HEK293 (cell line): Measurements from ENCODE around the gene LZTFL1.

ENCODE experiments used
- CTCF ChIA-PET: fragments of 350-600 bp; formaldehyde crosslinking; extraction: SDS; loops from one replicate; lab custom pipeline; 2021; ENCODE audit warnings: antibody characterized with exemption; lab: Yijun Ruan, JAX
- POLR2A ChIA-PET: fragments of 300-600 bp; formaldehyde crosslinking; extraction: SDS; loops from one replicate; lab custom pipeline; 2020; ENCODE audit warnings: antibody characterized with exemption, inconsistent platforms; lab: Yijun Ruan, JAX
- H3K27ac ChIP-seq: fragments of 200-500 bp; sonication (Bioruptor generic); 2 replicates; pipeline ENCODE4 v1.5.1; 2014; ENCODE audit warnings: low read depth, low read length, control low read depth, inconsistent platforms; ENCODE audit errors: extremely low read depth
- H3K36me3 ChIP-seq, 2 experiments: fragments of 200-500 bp in 1 of 2; sonication (Bioruptor generic) in 1 of 2; 1 replicate in 1 of 2; 2 replicates in 1 of 2; pipeline ENCODE4 v1.5.1; 2014 to 2017; ENCODE audit warnings: inconsistent platforms in 2 of 2, low read length in 2 of 2; ENCODE audit not compliant: control insufficient read depth in 2 of 2, insufficient read depth in 1 of 2
- H3K4me1 ChIP-seq: fragments of 200-500 bp; sonication (Bioruptor generic); 2 replicates; pipeline ENCODE4 v1.5.1; 2014; ENCODE audit warnings: mild to moderate bottlenecking, low read length, inconsistent platforms; ENCODE audit not compliant: control insufficient read depth, insufficient read depth
- H3K4me3 ChIP-seq: 2 replicates; pipeline ENCODE4 v1.5.1; 2011; ENCODE audit warnings: low read depth, mild to moderate bottlenecking, control low read depth, low read length, moderate library complexity
- H3K9me3 ChIP-seq: fragments of 200-500 bp; sonication (Bioruptor generic); 2 replicates; pipeline ENCODE4 v1.5.1; 2014; ENCODE audit warnings: low read depth, low read length, inconsistent platforms; ENCODE audit not compliant: control insufficient read depth, insufficient read depth
- BCL11B ChIP-seq: fragments of 450-650 bp; formaldehyde crosslinking; IDR thresholded peaks from 2 replicates; pipeline ENCODE4 v1.5.1; 2016; ENCODE audit warnings: low read depth, missing biosample characterization, missing genetic modification characterization
- KLF8 ChIP-seq: fragments of 450-650 bp; formaldehyde crosslinking; IDR thresholded peaks from 2 replicates; pipeline ENCODE4 v1.5.1; 2016; ENCODE audit warnings: missing biosample characterization, missing genetic modification characterization
- OVOL3 ChIP-seq: fragments of 450-650 bp; formaldehyde crosslinking; IDR thresholded peaks from 2 replicates; pipeline ENCODE4 v1.5.1; 2016; ENCODE audit warnings: missing biosample characterization, missing genetic modification characterization
- PRDM1 ChIP-seq: fragments of 450-650 bp; formaldehyde crosslinking; IDR thresholded peaks from 2 replicates; pipeline ENCODE4; 2016; ENCODE audit warnings: missing biosample characterization, missing genetic modification characterization
- PRDM4 ChIP-seq: fragments of 450-650 bp; formaldehyde crosslinking; IDR thresholded peaks from 2 replicates; pipeline ENCODE4 v1.5.1; 2017; ENCODE audit warnings: missing biosample characterization, missing genetic modification characterization
- SCRT1 ChIP-seq: fragments of 450-650 bp; formaldehyde crosslinking; IDR thresholded peaks from 2 replicates; pipeline ENCODE4 v1.5.1; 2016; ENCODE audit warnings: missing biosample characterization, missing genetic modification characterization, borderline replicate concordance
- ZBTB11 ChIP-seq: fragments of 450-650 bp; formaldehyde crosslinking; conservative IDR thresholded peaks from 2 replicates; pipeline ENCODE4 v1.5.1; 2016; ENCODE audit warnings: low read depth, missing biosample characterization, missing genetic modification characterization
- ZBTB48 ChIP-seq: fragments of 450-650 bp; formaldehyde crosslinking; IDR thresholded peaks from 2 replicates; pipeline ENCODE4 v1.5.1; 2016; ENCODE audit warnings: missing biosample characterization, missing genetic modification characterization
- ZIC2 ChIP-seq: fragments of 450-650 bp; formaldehyde crosslinking; IDR thresholded peaks from 2 replicates; pipeline ENCODE4 v1.5.1; 2016; ENCODE audit warnings: missing biosample characterization, missing genetic modification characterization
- ZNF2 ChIP-seq: fragments of 450-650 bp; formaldehyde crosslinking; IDR thresholded peaks from 2 replicates; pipeline ENCODE4 v1.5.1; 2016; ENCODE audit warnings: missing biosample characterization, missing genetic modification characterization
- ZNF24 ChIP-seq: fragments of 450-650 bp; formaldehyde crosslinking; IDR thresholded peaks from 2 replicates; pipeline ENCODE4 v1.5.1; 2016; ENCODE audit warnings: missing biosample characterization, missing genetic modification characterization
- ZNF311 ChIP-seq: fragments of 450-650 bp; formaldehyde crosslinking; IDR thresholded peaks from 2 replicates; pipeline ENCODE4 v1.5.1; 2017; ENCODE audit warnings: missing biosample characterization, missing genetic modification characterization, borderline replicate concordance
- ZNF510 ChIP-seq: fragments of 450-650 bp; formaldehyde crosslinking; IDR thresholded peaks from 2 replicates; pipeline ENCODE4 v1.5.1; 2018; ENCODE audit warnings: mild to moderate bottlenecking, missing genetic modification characterization, missing biosample characterization; ENCODE audit not compliant: insufficient replicate concordance
- ZNF514 ChIP-seq: fragments of 450-650 bp; formaldehyde crosslinking; IDR thresholded peaks from 2 replicates; pipeline ENCODE4 v1.5.1; 2016; ENCODE audit warnings: missing biosample characterization, missing genetic modification characterization
- ZNF585B ChIP-seq: fragments of 450-650 bp; formaldehyde crosslinking; IDR thresholded peaks from 2 replicates; pipeline ENCODE4 v1.5.1; 2016; ENCODE audit warnings: missing biosample characterization, missing genetic modification characterization
- ZNF600 ChIP-seq: fragments of 450-650 bp; formaldehyde crosslinking; IDR thresholded peaks from 2 replicates; pipeline ENCODE4 v1.5.1; 2016; ENCODE audit warnings: missing biosample characterization, missing genetic modification characterization
- ZNF704 ChIP-seq: fragments of 450-650 bp; formaldehyde crosslinking; IDR thresholded peaks from 2 replicates; pipeline ENCODE4 v1.5.1; 2016; ENCODE audit warnings: missing biosample characterization, missing genetic modification characterization
- ZNF768 ChIP-seq: fragments of 450-650 bp; formaldehyde crosslinking; IDR thresholded peaks from 2 replicates; pipeline ENCODE4 v1.5.1; 2018; ENCODE audit warnings: missing biosample characterization, mild to moderate bottlenecking, missing genetic modification characterization
- ZNF777 ChIP-seq: fragments of 450-650 bp; formaldehyde crosslinking; IDR thresholded peaks from 2 replicates; pipeline ENCODE4 v1.5.1; 2017; ENCODE audit warnings: missing biosample characterization, missing genetic modification characterization, borderline replicate concordance

LZTFL1 gene

GRCh38 chr3:45830121-45830520 lies 11.8 kb downstream of the LZTFL1 start:
- Histone ChIP-seq H3K4me3 (no peak overlapping the region), H3K9me3 (no peaks in the 10 kb centered on the region), H3K27ac (no peak overlapping the region)
- TF ChIP-seq ZNF704 (no peak), SCRT1 (tag by site-specific recombination) (no peak), ZNF585B (tag by site-specific recombination) (no peak), ZNF768 (tag by site-specific recombination) (no peak), ZBTB48 (tag by site-specific recombination) (no peak), ZNF514 (tag by site-specific recombination) (no peak), KLF8 (no peak), ZNF2 (tag by site-specific recombination) (no peak), OVOL3 (tag by site-specific recombination) (no peak), ZNF600 (tag by site-specific recombination) (no peak), PRDM1 (tag by site-specific recombination) (no peak), BCL11B (tag by site-specific recombination) (no peak), ZBTB11 (tag by site-specific recombination) (no peak), PRDM4 (tag by site-specific recombination) (no peak)
- TF ChIP-seq, all 188 proteins: peak for 0
- no peaks in the 10 kb centered on the region for H3K4me1 ChIP-seq
- ChIA-PET POLR2A (no interaction called here), CTCF (interaction anchor here (0.6 to 3.3 kb wide), 2 partner anchors 11 to 69 kb away, joined by 4 to 30 read pairs; no protein-coding TSS in a partner anchor)
- H3K36me3 ChIP-seq: peaks cover 0 to 68% of the 10 kb centered on the region in 2 experiments; a peak in 1 of 3 replicates

GRCh38 chr3:45826908-45827307 lies 15.0 kb downstream of the LZTFL1 start:
- Histone ChIP-seq H3K27ac (no peak overlapping the region), H3K36me3 (peaks cover 0 to 62% of the 10 kb centered on the region in 2 experiments; a peak in 1 of 3 replicates), H3K9me3 (no peaks in the 10 kb centered on the region), H3K4me1 (no peaks in the 10 kb centered on the region), H3K4me3 (no peak overlapping the region)
- TF ChIP-seq ZNF510 (tag by site-specific recombination): no peak
- TF ChIP-seq ZIC2: no peak
- no peak for TF ChIP-seq ZNF777
- no peak for TF ChIP-seq ZNF24 (tag by site-specific recombination)
- TF ChIP-seq ZNF311 (tag by site-specific recombination): no peak
- CTCF ChIA-PET: interaction anchor here (0.5 to 1.2 kb wide), 3 partner anchors 167 to 788 kb away, joined by 3 to 4 read pairs (median 3); no protein-coding TSS in a partner anchor
- POLR2A ChIA-PET: no interaction called here
